SK-N-SH (cell line): ENCODE results near the gene TTC23. TPM values are rescaled to one million over a fixed set of nuclear protein-coding genes. Genes with fewer than 3 reads are reported as not detected.

ENCODE experiments used
- CTCF ChIA-PET: fragments of 300-600, 350-600 bp; formaldehyde crosslinking; extraction: SDS; loops from one replicate; lab custom pipeline; 2021; lab: Yijun Ruan, JAX
- POLR2A ChIA-PET: fragments of 350-600 bp; sonication (Branson Sonifier 250); formaldehyde crosslinking; extraction: SDS; loops from one replicate; lab custom pipeline; 2020; ENCODE audit warnings: antibody characterized with exemption, inconsistent platforms; lab: Yijun Ruan, JAX
- DNase-seq: peaks from one replicate; pipeline ENCODE4 v3.0.0; 2012
- H2AFZ ChIP-seq: fragments of 200-600 bp; sonication (generic); 2 replicates; pipeline ENCODE4 v1.8.1; 2016; ENCODE audit warnings: antibody characterized with exemption, mild to moderate bottlenecking, low read depth
- H3F3A ChIP-seq: fragments of 200-600 bp; sonication (generic); replicated peaks from 2 replicates; pipeline ENCODE3; 2016; ENCODE audit warnings: antibody characterized with exemption, mild to moderate bottlenecking; ENCODE audit not compliant: insufficient read depth
- H3K27ac ChIP-seq, 2 experiments: fragments of 200-500 bp in 1 of 2; fragments of 200-600 bp in 1 of 2; sonication (Bioruptor generic) in 1 of 2; sonication (generic), shearing (Covaris generic) in 1 of 2; 2 replicates each; pipeline versions ENCODE4 v1.5.1 to v1.6.1; 2014 to 2016; ENCODE audit warnings: low read depth in 2 of 2, inconsistent platforms in 1 of 2, low read length in 1 of 2, mild to moderate bottlenecking in 1 of 2, mixed read lengths in 1 of 2
- H3K27me3 ChIP-seq: fragments of 200-600 bp; sonication (generic), shearing (Covaris generic); 2 replicates; pipeline ENCODE4 v1.6.1; 2016; ENCODE audit warnings: mixed run types; ENCODE audit not compliant: insufficient read depth
- H3K36me3 ChIP-seq, 2 experiments: fragments of 200-500 bp in 1 of 2; fragments of 200-600 bp in 1 of 2; sonication (Bioruptor generic) in 1 of 2; sonication (generic) in 1 of 2; replicated peaks in 1 of 2; 2 replicates each; pipeline versions ENCODE3 to v1.5.1; 2014 to 2016; ENCODE audit warnings: low read length in 1 of 2, mild to moderate bottlenecking in 1 of 2; ENCODE audit not compliant: insufficient read depth in 2 of 2, control insufficient read depth in 1 of 2
- H3K4me1 ChIP-seq, 2 experiments: fragments of 200-500 bp in 1 of 2; fragments of 200-600 bp in 1 of 2; sonication (Bioruptor generic) in 1 of 2; sonication (generic), shearing (Covaris generic) in 1 of 2; 2 replicates each; pipeline versions ENCODE4 v1.5.1 to v1.6.1; 2014 to 2016; ENCODE audit warnings: low read depth in 1 of 2, low read length in 1 of 2, mixed run types in 1 of 2; ENCODE audit not compliant: insufficient read depth in 2 of 2, control insufficient read depth in 1 of 2
- H3K4me2 ChIP-seq: fragments of 200-600 bp; sonication (generic), shearing (Covaris generic); 2 replicates; pipeline ENCODE4 v1.6.1; 2017; ENCODE audit warnings: mixed run types
- H3K4me3 ChIP-seq, 2 experiments: fragments of 200-500 bp in 1 of 2; fragments of 200-600 bp in 1 of 2; sonication (Bioruptor generic) in 1 of 2; sonication (generic), shearing (Covaris generic) in 1 of 2; 2 replicates each; pipeline versions ENCODE4 v1.5.1 to v1.8.1; 2014 to 2016; ENCODE audit warnings: low read depth in 2 of 2, inconsistent platforms in 1 of 2, low read length in 1 of 2, mild to moderate bottlenecking in 1 of 2, mixed read lengths in 1 of 2, moderate library complexity in 1 of 2
- H3K79me2 ChIP-seq: fragments of 200-600 bp; sonication (generic); 2 replicates; pipeline ENCODE4 v1.8.1; 2017; ENCODE audit warnings: mild to moderate bottlenecking; ENCODE audit not compliant: insufficient read depth
- H3K9ac ChIP-seq: fragments of 200-600 bp; sonication (generic); 2 replicates; pipeline ENCODE4 v1.6.1; 2017; ENCODE audit warnings: mixed run types
- H3K9me2 ChIP-seq: fragments of 200-600 bp; sonication (generic); 2 replicates; pipeline ENCODE4 v1.6.1; 2017; ENCODE audit warnings: mixed run types
- H3K9me3 ChIP-seq: fragments of 200-600 bp; sonication (generic); 2 replicates; pipeline ENCODE4 v1.6.1; 2017; ENCODE audit warnings: mixed run types, mild to moderate bottlenecking, moderate library complexity
- H4K20me1 ChIP-seq: fragments of 200-600 bp; sonication (generic); 2 replicates; pipeline ENCODE4 v1.6.1; 2017; ENCODE audit warnings: mild to moderate bottlenecking, mixed run types; ENCODE audit not compliant: insufficient read depth
- EZH2phosphoT487 ChIP-seq: fragments of 200-600 bp; sonication (generic); IDR thresholded peaks from 2 replicates; pipeline ENCODE4 v1.6.1; 2017; ENCODE audit warnings: low read depth, mixed run types, mild to moderate bottlenecking, antibody characterized with exemption, moderate library complexity, borderline replicate concordance
- FOSL2 ChIP-seq: IDR thresholded peaks from 2 replicates; pipeline ENCODE4 v1.4.0; 2012; ENCODE audit warnings: low read depth, mild to moderate bottlenecking, moderate library complexity, borderline replicate concordance
- FOXM1 ChIP-seq: IDR thresholded peaks from 2 replicates; pipeline ENCODE4 v1.4.0; 2012; ENCODE audit warnings: low read depth, mild to moderate bottlenecking
- GATA2 ChIP-seq: sonication (generic); formaldehyde crosslinking; IDR thresholded peaks from 2 replicates; pipeline ENCODE4 v1.5.0; 2020; ENCODE audit warnings: mild to moderate bottlenecking, missing genetic modification reagents
- IRF3 ChIP-seq: fragments of 150-350 bp; IDR thresholded peaks from 2 replicates; pipeline ENCODE4 v1.6.1; 2016; ENCODE audit warnings: mild to moderate bottlenecking, low read depth, low read length
- MAX ChIP-seq: IDR thresholded peaks from 2 replicates; pipeline ENCODE4 v1.4.0; 2012; ENCODE audit warnings: low read depth
- MXI1 ChIP-seq: IDR thresholded peaks from 2 replicates; pipeline ENCODE4 v1.6.1; 2012; ENCODE audit warnings: mild to moderate bottlenecking, low read depth, low read length, improper control_type of control experiment
- NFIC ChIP-seq: IDR thresholded peaks from 2 replicates; pipeline ENCODE4 v1.4.0; 2012; ENCODE audit warnings: borderline replicate concordance
- RAD21 ChIP-seq: IDR thresholded peaks from 2 replicates; pipeline ENCODE4 v1.6.1; 2012; ENCODE audit warnings: mild to moderate bottlenecking, low read length
- REST ChIP-seq: IDR thresholded peaks from 2 replicates; pipeline ENCODE4 v1.6.1; 2012; ENCODE audit warnings: mild to moderate bottlenecking, low read depth, low read length, moderate library complexity
- RFX5 ChIP-seq: IDR thresholded peaks from 2 replicates; pipeline ENCODE4 v1.6.1; 2012; ENCODE audit warnings: mild to moderate bottlenecking, improper control_type of control experiment, low read length
- SIN3A ChIP-seq: IDR thresholded peaks from 2 replicates; pipeline ENCODE4 v1.6.1; 2012; ENCODE audit warnings: low read depth, mild to moderate bottlenecking, low read length, moderate library complexity, borderline replicate concordance
- SMC3 ChIP-seq: IDR thresholded peaks from 2 replicates; pipeline ENCODE4 v1.6.1; 2012; ENCODE audit warnings: low read depth, low read length, improper control_type of control experiment
- TCF12 ChIP-seq: IDR thresholded peaks from 2 replicates; pipeline ENCODE4 v1.4.0; 2012
- TEAD4 ChIP-seq: IDR thresholded peaks from 2 replicates; pipeline ENCODE4 v1.4.0; 2012; ENCODE audit warnings: mild to moderate bottlenecking, borderline replicate concordance; ENCODE audit not compliant: insufficient read depth
- USF2 ChIP-seq: fragments of 150-350 bp; IDR thresholded peaks from 2 replicates; pipeline ENCODE4 v1.6.1; 2017; ENCODE audit warnings: antibody characterized with exemption, low read length, low read depth, borderline replicate concordance
- YY1 ChIP-seq: IDR thresholded peaks from 2 replicates; pipeline ENCODE4 v1.4.0; 2012; ENCODE audit warnings: low read depth, mild to moderate bottlenecking
- ZBTB33 ChIP-seq: IDR thresholded peaks from 2 replicates; pipeline ENCODE4 v1.4.0; 2012; ENCODE audit warnings: low read depth, borderline replicate concordance
- WGBS: methylation state at CpG from one replicate; pipeline ENCODE4 v1.1.6; 2017; ENCODE audit warnings: low lambda C conversion rate; 5-methylcytosine and 5-hydroxymethylcytosine counted together
- polyA plus RNA-seq, 3 experiments: library from polyadenylated mRNA; depleted of rRNA; stranded (reverse); fragments of >200 nt; gene quantifications; 2 replicates each; pipeline ENCODE4 v1.2.3, GENCODE V29; 2012

Gene TTC23
- polyA plus RNA-seq, 1 of the 3 experiments (the other 2 are of a cell fraction), result 0.79 TPM

- CTCF ChIA-PET, result interaction anchor here (0.6 to 1.3 kb wide), 6 partner anchors 10 to 71 kb away, joined by 3 to 4 read pairs (median 4); no protein-coding TSS in a partner anchor
- POLR2A ChIA-PET, result no interaction called here
- H3K4me2 ChIP-seq, result no peak overlapping the region
- no peak overlapping the region for H3K9ac ChIP-seq
- TF ChIP-seq FOXM1, result no peak
- no peak for TF ChIP-seq GATA2 (CRISPR knock-in tag)
- TF ChIP-seq USF2, result no peak
- no peak for TF ChIP-seq MAX
- TF ChIP-seq NFIC, result no peak
- no peak for TF ChIP-seq TCF12
- TF ChIP-seq IRF3, result no peak
- no peak for TF ChIP-seq TEAD4
- TF ChIP-seq EZH2phosphoT487, result no peak
- no peak for TF ChIP-seq MXI1
- TF ChIP-seq, all 33 proteins: peak for 0
- 96% methylated on average over 7 of the region's 7 CpGs for WGBS
- H3K4me1 ChIP-seq, result peaks cover 0 to 3% of the 10 kb centered on the region in 2 experiments; a peak in 1 of 4 replicates
- DNase-seq, result no peak
- H3K27ac ChIP-seq, result no peak overlapping the region
- no peaks in the 10 kb centered on the region for H3K27me3 ChIP-seq
- H4K20me1 ChIP-seq, result no peaks in the 10 kb centered on the region
- no peaks in the 10 kb centered on the region for H3K36me3 ChIP-seq
- no peak overlapping the region for H3K4me3 ChIP-seq
- no peak overlapping the region for H2AFZ ChIP-seq
- H3F3A ChIP-seq, result no peaks in the 10 kb centered on the region
- no peaks in the 10 kb centered on the region for H3K9me3 ChIP-seq
- no peaks in the 10 kb centered on the region for H3K9me2 ChIP-seq
- H3K79me2 ChIP-seq, result no peaks in the 10 kb centered on the region
These were observed 105.4 kb downstream of the TTC23 start for GRCh38 chr15:99143655-99144610.

GRCh38 chr15:99143242-99143641 is 106.1 kb downstream of the TTC23 start:
- H3K4me3 ChIP-seq, result no peak overlapping the region
- H3K9ac ChIP-seq, result no peak overlapping the region
- ChIA-PET CTCF (interaction anchor here (1.0 to 1.2 kb wide), 3 partner anchors 8 to 29 kb away, joined by 3 to 4 read pairs (median 3); no protein-coding TSS in a partner anchor), POLR2A (no interaction called here)
- no peaks in the 10 kb centered on the region for H3K9me3 ChIP-seq
- H3K36me3 ChIP-seq, result no peaks in the 10 kb centered on the region
- no peaks in the 10 kb centered on the region for H3K27me3 ChIP-seq
- no peak overlapping the region for H3K27ac ChIP-seq
- H3F3A ChIP-seq, result no peaks in the 10 kb centered on the region
- no peaks in the 10 kb centered on the region for H4K20me1 ChIP-seq
- no peaks in the 10 kb centered on the region for H3K9me2 ChIP-seq
- 87% methylated on average over 3 of the region's 3 CpGs for WGBS
- H3K4me2 ChIP-seq, result no peak overlapping the region
- H3K79me2 ChIP-seq, result no peaks in the 10 kb centered on the region
- H2AFZ ChIP-seq, result no peak overlapping the region
- DNase-seq, result no peak
- H3K4me1 ChIP-seq, result no peaks in the 10 kb centered on the region
- TF ChIP-seq ZBTB33 (no peak), RFX5 (no peak), SIN3A (no peak), FOSL2 (no peak), MXI1 (no peak), REST (no peak), TEAD4 (no peak), SMC3 (no peak), YY1 (no peak), RAD21 (no peak)
